ENCODE measurements around the gene ATOH8. TPM values are rescaled to one million over a fixed set of nuclear protein-coding genes. Genes with fewer than 3 reads are reported as not detected.

Gene ATOH8
- total and polyA plus RNA-seq, 11 donors = 11.8 to 103 (median 19.0) TPM

- no peak for TF ChIP-seq CTCF (IDR thresholded peaks at IDR 0.05)
- TF ChIP-seq POLR2A (IDR thresholded peaks at IDR 0.05) = no peak
- H3K27ac ChIP-seq = no peak overlapping the region
- no peaks in the 10 kb centered on the region for H3K27me3 ChIP-seq
- ATAC-seq (no peak), DNase-seq (peak in 2 of 5 donors; percentile 1 to 20)
- WGBS, 4 donors = 84 to 93% (median 85%) methylated on average over 4 of the region's 4 CpGs
- no peak overlapping the region for H3K4me3 ChIP-seq
- intact Hi-C loops (cut with DNase I) = no loop called here
- peaks cover 0 to 30% (median 17%) of the 10 kb centered on the region in 9 donors for H3K36me3 ChIP-seq
- H3K4me1 ChIP-seq = peaks cover 27 to 76% (median 50%) of the 10 kb centered on the region in 12 donors
- H3K9me3 ChIP-seq = no peaks in the 10 kb centered on the region
Observed at GRCh38 chr2:85790032-85790431, 36.2 kb downstream of the ATOH8 start.

GRCh38 chr2:85790499-85791188, 36.9 kb downstream of the ATOH8 start:
- ATAC-seq (no peak), DNase-seq (peak in 3 of 5 donors; percentile 16 to 49 (median 24))
- Histone ChIP-seq H3K9me3 (no peaks in the 10 kb centered on the region), H3K36me3 (peaks cover 0 to 29% (median 17%) of the 10 kb centered on the region in 9 donors), H3K4me3 (no peak overlapping the region), H3K27me3 (no peaks in the 10 kb centered on the region), H3K27ac (no peak overlapping the region), H3K4me1 (peaks cover 23 to 76% (median 50%) of the 10 kb centered on the region in 12 donors)
- TF ChIP-seq POLR2A (IDR thresholded peaks at IDR 0.05) = no peak
- TF ChIP-seq CTCF (IDR thresholded peaks at IDR 0.05) = no peak
- 82 to 85% (median 84%) methylated on average over 6 to 12 of the region's 12 CpGs for WGBS, 4 donors
- intact Hi-C loops (cut with DNase I) = no loop called here

- no peak overlapping the region for H3K4me3 ChIP-seq
- intact Hi-C loops (cut with DNase I) = loop anchor here in 1 of 10 donors (2.0 kb wide), 1 partner anchor 19 kb away; no protein-coding TSS in a partner anchor
- H3K27me3 ChIP-seq = no peaks in the 10 kb centered on the region
- peaks cover 20 to 76% (median 54%) of the 10 kb centered on the region in 12 donors for H3K4me1 ChIP-seq
- no peaks in the 10 kb centered on the region for H3K9me3 ChIP-seq
- peaks cover 0 to 27% (median 12%) of the 10 kb centered on the region in 9 donors for H3K36me3 ChIP-seq
- peak in 3 of 5 donors; percentile 30 to 55 (median 49) for DNase-seq
- WGBS, 4 donors = 53 to 72% (median 66%) methylated on average over 22 of the region's 22 CpGs
- H3K27ac ChIP-seq = peak overlapping the region in 10 of 12 donors; percentile 10 to 53 (median 31)
- ATAC-seq = no peak
- TF ChIP-seq POLR2A (IDR thresholded peaks at IDR 0.05) (no peak), CTCF (IDR thresholded peaks at IDR 0.05) (no peak)
Observed at GRCh38 chr2:85791704-85792565, 38.1 kb downstream of the ATOH8 start.

All from heart left ventricle (tissue), 16 donors.